DND-41 (cell line): ENCODE results near the gene UBE2D3.

Experiments
- EZH2 ChIP-seq: IDR thresholded peaks from 3 replicates; pipeline ENCODE4 v1.6.1; 2012; ENCODE audit warnings: borderline replicate concordance, low read depth, mild to moderate bottlenecking, moderate library complexity, low read length, inconsistent platforms; ENCODE audit not compliant: severe bottlenecking
- TF ChIP-seq, protein P1 (sequence below): IDR thresholded peaks from 2 replicates; pipeline ENCODE4 v1.5.1; 2012; ENCODE audit warnings: borderline replicate concordance, low read length, moderate library complexity, mild to moderate bottlenecking; ENCODE audit not compliant: poor library complexity, severe bottlenecking; ENCODE audit errors: extremely low read depth

DNA sequence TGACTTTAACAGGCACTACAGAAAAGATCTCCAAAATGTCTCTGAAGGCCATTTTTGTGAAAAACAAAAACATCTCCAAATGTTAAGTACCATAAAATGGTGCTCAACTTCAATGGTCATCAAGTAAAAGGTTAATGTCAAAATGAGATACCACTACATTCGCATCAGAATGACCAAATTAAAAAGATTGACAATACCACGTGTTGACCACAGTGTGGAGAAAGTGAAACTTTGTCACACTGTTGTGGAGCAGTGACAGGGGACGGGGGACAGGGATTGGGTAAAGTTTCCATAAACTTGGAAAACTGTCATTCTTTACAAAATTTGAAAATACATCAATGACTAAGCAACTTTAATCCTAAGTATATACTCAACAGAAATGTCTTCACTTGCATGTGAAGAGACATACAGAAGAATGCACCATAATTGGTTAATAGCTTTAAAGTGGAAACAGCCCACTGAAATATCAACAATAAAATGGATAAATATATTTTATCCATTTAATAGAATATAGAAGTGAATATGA, 22.3 kb upstream of the UBE2D3 start:
- TF ChIP-seq, protein P1, sequence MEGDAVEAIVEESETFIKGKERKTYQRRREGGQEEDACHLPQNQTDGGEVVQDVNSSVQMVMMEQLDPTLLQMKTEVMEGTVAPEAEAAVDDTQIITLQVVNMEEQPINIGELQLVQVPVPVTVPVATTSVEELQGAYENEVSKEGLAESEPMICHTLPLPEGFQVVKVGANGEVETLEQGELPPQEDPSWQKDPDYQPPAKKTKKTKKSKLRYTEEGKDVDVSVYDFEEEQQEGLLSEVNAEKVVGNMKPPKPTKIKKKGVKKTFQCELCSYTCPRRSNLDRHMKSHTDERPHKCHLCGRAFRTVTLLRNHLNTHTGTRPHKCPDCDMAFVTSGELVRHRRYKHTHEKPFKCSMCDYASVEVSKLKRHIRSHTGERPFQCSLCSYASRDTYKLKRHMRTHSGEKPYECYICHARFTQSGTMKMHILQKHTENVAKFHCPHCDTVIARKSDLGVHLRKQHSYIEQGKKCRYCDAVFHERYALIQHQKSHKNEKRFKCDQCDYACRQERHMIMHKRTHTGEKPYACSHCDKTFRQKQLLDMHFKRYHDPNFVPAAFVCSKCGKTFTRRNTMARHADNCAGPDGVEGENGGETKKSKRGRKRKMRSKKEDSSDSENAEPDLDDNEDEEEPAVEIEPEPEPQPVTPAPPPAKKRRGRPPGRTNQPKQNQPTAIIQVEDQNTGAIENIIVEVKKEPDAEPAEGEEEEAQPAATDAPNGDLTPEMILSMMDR = no peak
- no peak for TF ChIP-seq EZH2
